DND-41 (cell line): ENCODE results near the gene NSD1.

Experiments
- ATAC-seq: fragments of 200-7000 bp; cut with Tn5 transposase; 3 replicates; pipeline ENCODE4 v1.9.1; 2021; ENCODE audit warnings: low read depth; ENCODE audit not compliant: insufficient read depth
- DNase-seq: peaks from one replicate; pipeline ENCODE4 v3.0.0-alpha.2; 2020
- H2AFZ ChIP-seq: 2 replicates; pipeline ENCODE4 v1.6.0; 2012; ENCODE audit warnings: low read depth, low read length
- H3K27ac ChIP-seq: 2 replicates; pipeline ENCODE4 v1.5.1; 2012; ENCODE audit warnings: low read length, inconsistent platforms
- H3K27me3 ChIP-seq: fragments of 200-600 bp; sonication (generic); 2 replicates; pipeline ENCODE4 v1.6.0; 2012; ENCODE audit warnings: low read length, mild to moderate bottlenecking, inconsistent platforms; ENCODE audit not compliant: insufficient read depth, poor library complexity
- H3K36me3 ChIP-seq: 2 replicates; pipeline ENCODE4 v1.5.1; 2012; ENCODE audit warnings: low read length, inconsistent platforms; ENCODE audit not compliant: insufficient read depth
- H3K4me1 ChIP-seq: 2 replicates; pipeline ENCODE4 v1.5.1; 2012; ENCODE audit warnings: mild to moderate bottlenecking, low read length; ENCODE audit not compliant: insufficient read depth
- H3K4me2 ChIP-seq: 2 replicates; pipeline ENCODE4 v1.6.0; 2012; ENCODE audit warnings: mild to moderate bottlenecking, moderate library complexity, low read length, inconsistent platforms; ENCODE audit not compliant: insufficient read depth
- H3K4me3 ChIP-seq, 2 experiments: fragments of 200-600 bp in 1 of 2; shearing (Covaris generic) in 1 of 2; 2 replicates each; pipeline ENCODE4 v1.5.1; 2012 to 2016; ENCODE audit warnings: inconsistent platforms in 2 of 2, low read length in 2 of 2, mild to moderate bottlenecking in 2 of 2, low read depth in 1 of 2, moderate library complexity in 1 of 2
- H3K79me2 ChIP-seq: 2 replicates; pipeline ENCODE4 v1.6.0; 2012; ENCODE audit warnings: low read length, inconsistent platforms; ENCODE audit not compliant: insufficient read depth
- H3K9ac ChIP-seq: 2 replicates; pipeline ENCODE4 v1.6.0; 2012; ENCODE audit warnings: low read depth, mild to moderate bottlenecking, inconsistent platforms, low read length, moderate library complexity
- H3K9me3 ChIP-seq: 2 replicates; pipeline ENCODE4 v1.5.1; 2012; ENCODE audit warnings: low read length, moderate library complexity, mild to moderate bottlenecking, inconsistent platforms; ENCODE audit not compliant: insufficient read depth, severe bottlenecking
- H4K20me1 ChIP-seq: 2 replicates; pipeline ENCODE4 v1.6.0; 2012; ENCODE audit warnings: low read length; ENCODE audit not compliant: insufficient read depth
- CTCF ChIP-seq: IDR thresholded peaks from 2 replicates; pipeline ENCODE4 v1.5.1; 2012; ENCODE audit warnings: borderline replicate concordance, low read length, moderate library complexity, mild to moderate bottlenecking; ENCODE audit not compliant: poor library complexity, severe bottlenecking; ENCODE audit errors: extremely low read depth
- EZH2 ChIP-seq: IDR thresholded peaks from 3 replicates; pipeline ENCODE4 v1.6.1; 2012; ENCODE audit warnings: borderline replicate concordance, low read depth, mild to moderate bottlenecking, moderate library complexity, low read length, inconsistent platforms; ENCODE audit not compliant: severe bottlenecking

NSD1 gene

GRCh38 chr5:177316005-177316404 is 182.4 kb downstream of the NSD1 start:
- TF ChIP-seq EZH2 = no peak
- TF ChIP-seq CTCF = no peak
- H3K4me1 ChIP-seq = peaks cover 23% of the 10 kb centered on the region
- H3K9me3 ChIP-seq = no peaks in the 10 kb centered on the region
- H3K27ac ChIP-seq = no peak overlapping the region
- DNase-seq (no peak), ATAC-seq (no peak)
- H3K4me2 ChIP-seq = no peak overlapping the region
- no peak overlapping the region for H3K4me3 ChIP-seq
- H3K27me3 ChIP-seq = no peaks in the 10 kb centered on the region
- H3K36me3 ChIP-seq = peaks cover 14% of the 10 kb centered on the region
- peaks cover 8% of the 10 kb centered on the region for H4K20me1 ChIP-seq
- no peak overlapping the region for H3K9ac ChIP-seq
- H3K79me2 ChIP-seq = peaks cover 21% of the 10 kb centered on the region
- no peak overlapping the region for H2AFZ ChIP-seq

GRCh38 chr5:177317959-177318377 is 184.4 kb downstream of the NSD1 start:
- no peak overlapping the region for H3K9ac ChIP-seq
- H3K9me3 ChIP-seq = no peaks in the 10 kb centered on the region
- H3K27me3 ChIP-seq = no peaks in the 10 kb centered on the region
- H3K36me3 ChIP-seq = peaks cover 11% of the 10 kb centered on the region; the same call in 1 of the 2 replicates
- H3K27ac ChIP-seq = no peak overlapping the region
- DNase-seq (peak; percentile 75), ATAC-seq (peak; percentile 70)
- peaks cover 8% of the 10 kb centered on the region for H4K20me1 ChIP-seq
- H3K79me2 ChIP-seq = peaks cover 10% of the 10 kb centered on the region
- no peak for TF ChIP-seq EZH2
- peak; percentile 90 for TF ChIP-seq CTCF
- no peak overlapping the region for H3K4me2 ChIP-seq
- no peak overlapping the region for H3K4me3 ChIP-seq
- no peak overlapping the region for H2AFZ ChIP-seq
- peaks cover 16% of the 10 kb centered on the region for H3K4me1 ChIP-seq

- Histone ChIP-seq H3K4me2 (no peak overlapping the region), H3K9ac (no peak overlapping the region), H2AFZ (no peak overlapping the region), H4K20me1 (peaks cover 8% of the 10 kb centered on the region), H3K36me3 (peaks cover 11% of the 10 kb centered on the region; the same call in 1 of the 2 replicates), H3K27me3 (no peaks in the 10 kb centered on the region), H3K27ac (no peak overlapping the region), H3K4me3 (no peak overlapping the region), H3K9me3 (no peaks in the 10 kb centered on the region), H3K4me1 (no peaks in the 10 kb centered on the region), H3K79me2 (no peaks in the 10 kb centered on the region)
- no peak for TF ChIP-seq CTCF
- no peak for TF ChIP-seq EZH2
- DNase-seq (no peak), ATAC-seq (peak; percentile 49; the same call in 2 of the 3 replicates)
Measured at GRCh38 chr5:177319913-177320588, 186.5 kb downstream of the NSD1 start.
